IMR-90 (cell line): ENCODE data around the gene TANGO2. TPM values are rescaled to one million over a fixed set of nuclear protein-coding genes. Genes with fewer than 3 reads are reported as not detected.

Source experiments
- ATAC-seq: fragments of 200-7000 bp; cut with Tn5 transposase; 2 replicates; pipeline ENCODE4 v1.9.1; 2020; ENCODE audit warnings: low read depth, mild to moderate bottlenecking, moderate library complexity
- BruUV-seq: library from RNA; stranded (reverse); fragments of 400-500 nt; replicated peaks from 2 replicates; lab custom pipeline; 2021; lab: Mats Ljungman, UMichigan
- CTCF ChIA-PET: fragments of 300-600 bp; formaldehyde crosslinking; extraction: SDS; loops from one replicate; lab custom pipeline; 2021; ENCODE audit warnings: antibody characterized with exemption; lab: Yijun Ruan, JAX
- POLR2A ChIA-PET: fragments of 300-600 bp; sonication (Branson Sonifier 250); formaldehyde crosslinking; loops from one replicate; lab custom pipeline; 2022; ENCODE audit warnings: antibody characterized with exemption; ENCODE audit not compliant: unreplicated experiment; lab: Charles Lee
- DNase-seq: peaks from one replicate; pipeline ENCODE4 v3.0.0; 2013
- H2AFZ ChIP-seq: replicated peaks from 2 replicates; pipeline ENCODE3; 2013; ENCODE audit warnings: low read length, mild to moderate bottlenecking; ENCODE audit not compliant: poor library complexity
- H2AK5ac ChIP-seq: 2 replicates; pipeline ENCODE4 v1.6.1; 2013; ENCODE audit warnings: low read depth, low read length, inconsistent platforms
- H2AK9ac ChIP-seq: replicated peaks from 2 replicates; pipeline ENCODE3; 2013; ENCODE audit warnings: mild to moderate bottlenecking, low read depth, low read length, moderate library complexity; ENCODE audit not compliant: poor library complexity
- H2BK120ac ChIP-seq: 2 replicates; pipeline ENCODE4 v1.6.1; 2013; ENCODE audit warnings: low read depth, low read length, inconsistent platforms
- H2BK15ac ChIP-seq: 3 replicates; pipeline ENCODE4 v1.6.1; 2013; ENCODE audit warnings: low read depth, low read length, inconsistent platforms
- H2BK20ac ChIP-seq: 2 replicates; pipeline ENCODE4 v1.6.1; 2013; ENCODE audit warnings: low read depth, mild to moderate bottlenecking, inconsistent platforms, low read length, moderate library complexity
- H2BK5ac ChIP-seq: 2 replicates; pipeline ENCODE4 v1.6.1; 2013; ENCODE audit warnings: mild to moderate bottlenecking, low read depth, low read length, inconsistent platforms; ENCODE audit not compliant: poor library complexity, severe bottlenecking
- H3K14ac ChIP-seq: replicated peaks from 2 replicates; pipeline ENCODE4 v1.6.1; 2013; ENCODE audit warnings: low read depth, low read length, inconsistent platforms
- H3K18ac ChIP-seq: 2 replicates; pipeline ENCODE4 v1.6.1; 2013; ENCODE audit warnings: low read depth, low read length, control low read depth
- H3K23ac ChIP-seq: 2 replicates; pipeline ENCODE4 v1.6.1; 2013; ENCODE audit warnings: low read depth, low read length, inconsistent platforms
- H3K27ac ChIP-seq: 2 replicates; pipeline ENCODE4 v1.5.1; 2013; ENCODE audit warnings: mild to moderate bottlenecking, control low read depth, low read length; ENCODE audit not compliant: insufficient read depth
- H3K27me3 ChIP-seq: 2 replicates; pipeline ENCODE4 v1.6.1; 2013; ENCODE audit warnings: low read length; ENCODE audit not compliant: control insufficient read depth, insufficient read depth
- H3K36me3 ChIP-seq: 2 replicates; pipeline ENCODE4 v1.6.1; 2013; ENCODE audit warnings: low read length, mixed read lengths; ENCODE audit not compliant: control insufficient read depth, insufficient read depth
- H3K4ac ChIP-seq: 2 replicates; pipeline ENCODE4 v1.6.1; 2013; ENCODE audit warnings: low read depth, low read length, inconsistent platforms
- H3K4me1 ChIP-seq: 2 replicates; pipeline ENCODE4 v1.6.1; 2013; ENCODE audit warnings: low read length, mixed read lengths; ENCODE audit not compliant: control insufficient read depth, insufficient read depth
- H3K4me2 ChIP-seq: 2 replicates; pipeline ENCODE4 v1.6.1; 2013; ENCODE audit warnings: low read depth, mild to moderate bottlenecking, control low read depth, low read length, moderate library complexity
- H3K4me3 ChIP-seq: 2 replicates; pipeline ENCODE4 v1.5.1; 2013; ENCODE audit warnings: low read depth, mild to moderate bottlenecking, control low read depth, low read length, moderate library complexity; ENCODE audit not compliant: insufficient read depth
- H3K56ac ChIP-seq: 2 replicates; pipeline ENCODE4 v1.6.1; 2013; ENCODE audit warnings: low read length, inconsistent platforms; ENCODE audit not compliant: insufficient read depth; ENCODE audit errors: extremely low read depth
- H3K79me1 ChIP-seq, 2 experiments: 2 replicates each; pipeline ENCODE4 v1.6.1; 2013; ENCODE audit warnings: low read length in 2 of 2, inconsistent platforms in 1 of 2, low read depth in 1 of 2
- H3K9ac ChIP-seq: 2 replicates; pipeline ENCODE4 v1.6.1; 2013; ENCODE audit warnings: low read depth, low read length, control low read depth
- H3K9me1 ChIP-seq: 2 replicates; pipeline ENCODE4 v1.6.1; 2013; ENCODE audit warnings: low read length, inconsistent platforms; ENCODE audit not compliant: insufficient read depth
- H3K9me3 ChIP-seq: 2 replicates; pipeline ENCODE4 v1.6.1; 2013; ENCODE audit warnings: low read length; ENCODE audit not compliant: control insufficient read depth, insufficient read depth
- H4K20me1 ChIP-seq: 2 replicates; pipeline ENCODE4 v1.6.1; 2013; ENCODE audit warnings: low read length, inconsistent platforms; ENCODE audit not compliant: insufficient read depth
- H4K5ac ChIP-seq: 2 replicates; pipeline ENCODE4 v1.6.1; 2013; ENCODE audit warnings: mild to moderate bottlenecking, low read depth, low read length, control low read depth
- H4K8ac ChIP-seq, 2 experiments: 2 replicates each; pipeline ENCODE4 v1.6.1; 2013; ENCODE audit warnings: low read depth in 2 of 2, low read length in 2 of 2, control low read depth in 1 of 2, inconsistent platforms in 1 of 2
- H4K91ac ChIP-seq: 2 replicates; pipeline ENCODE4 v1.6.1; 2013; ENCODE audit warnings: low read depth, low read length, inconsistent platforms; ENCODE audit not compliant: insufficient read depth
- BHLHE40 ChIP-seq: fragments of 150-350 bp; IDR thresholded peaks from 2 replicates; pipeline ENCODE4 v1.6.1; 2016; ENCODE audit warnings: mild to moderate bottlenecking, low read depth, low read length
- CEBPB ChIP-seq: IDR thresholded peaks from 2 replicates; pipeline ENCODE4 v1.6.1; 2012; ENCODE audit warnings: low read depth, low read length, improper control_type of control experiment
- CHD1 ChIP-seq: IDR thresholded peaks from 2 replicates; pipeline ENCODE4 v1.6.1; 2012; ENCODE audit warnings: low read depth, low read length, improper control_type of control experiment
- ELK1 ChIP-seq: fragments of 150-350 bp; IDR thresholded peaks from 2 replicates; pipeline ENCODE4 v1.6.1; 2016; ENCODE audit warnings: low read depth, mild to moderate bottlenecking, low read length, moderate library complexity, borderline replicate concordance
- FOS ChIP-seq: fragments of 150-350 bp; IDR thresholded peaks from 2 replicates; pipeline ENCODE4 v1.6.1; 2016; ENCODE audit warnings: low read depth, low read length
- MAFK ChIP-seq: IDR thresholded peaks from 2 replicates; pipeline ENCODE4 v1.6.1; 2012; ENCODE audit warnings: low read depth, low read length, improper control_type of control experiment
- MAZ ChIP-seq: IDR thresholded peaks from 2 replicates; pipeline ENCODE4 v1.6.1; 2012; ENCODE audit warnings: low read depth, mild to moderate bottlenecking, low read length, improper control_type of control experiment, moderate library complexity, borderline replicate concordance
- MXI1 ChIP-seq: IDR thresholded peaks from 2 replicates; pipeline ENCODE4 v1.6.1; 2012; ENCODE audit warnings: low read depth, mild to moderate bottlenecking, low read length, moderate library complexity, borderline replicate concordance
- NFE2L2 ChIP-seq: fragments of 150-350 bp; IDR thresholded peaks from 2 replicates; pipeline ENCODE4 v1.6.1; 2016; ENCODE audit warnings: low read depth, mild to moderate bottlenecking, low read length
- POLR2A ChIP-seq: IDR thresholded peaks from 2 replicates; pipeline ENCODE4 v1.6.1; 2012; ENCODE audit warnings: mild to moderate bottlenecking, low read depth, low read length
- RCOR1 ChIP-seq: IDR thresholded peaks from 2 replicates; pipeline ENCODE4 v1.6.1; 2012; ENCODE audit warnings: mild to moderate bottlenecking, low read length, improper control_type of control experiment; ENCODE audit not compliant: insufficient replicate concordance
- SMC3 ChIP-seq: fragments of 150-350 bp; IDR thresholded peaks from 2 replicates; pipeline ENCODE4 v1.6.1; 2016; ENCODE audit warnings: low read depth, mild to moderate bottlenecking, antibody characterized with exemption, low read length, moderate library complexity
- USF2 ChIP-seq: fragments of 150-350 bp; IDR thresholded peaks from 2 replicates; pipeline ENCODE4 v1.6.1; 2017; ENCODE audit warnings: mild to moderate bottlenecking, antibody characterized with exemption, low read length, low read depth
- WGBS, 2 experiments: methylation state at CpG; one replicate each; pipeline versions ENCODE4 v1.1.5 to v1.1.7; 2013; ENCODE audit warnings: missing lambda C conversion rate in 2 of 2; ENCODE audit not compliant: insufficient read length in 1 of 2; ENCODE audit errors: extremely low coverage in 2 of 2; 5-methylcytosine and 5-hydroxymethylcytosine counted together
- dilution Hi-C: fragments of 300-500 bp; cut with HindIII; formaldehyde crosslinking; loops from one replicate; pipeline ENCODE4 v1.14.3; 2018; ENCODE audit warnings: low sequenced_read_pairs; ENCODE audit not compliant: unreplicated experiment
- in situ Hi-C: fragments of 300-500 bp; cut with MboI; formaldehyde crosslinking; loops from 3 replicates; pipeline ENCODE4 v1.14.3; 2019; ENCODE audit warnings: low sequenced_read_pairs, inconsistent platforms, mixed read lengths
- intact Hi-C: fragments of 100-400 bp; cut with micrococcal nuclease; formaldehyde crosslinking; loops from 2 replicates; pipeline ENCODE4 v1.10.0; 2022
- polyA plus RNA-seq, 3 experiments: library from polyadenylated mRNA; depleted of rRNA; stranded (reverse); fragments of >200 nt; gene quantifications; 2 replicates each; pipeline ENCODE4 v1.2.3, GENCODE V29; 2012; ENCODE audit warnings: low replicate concordance in 1 of 3
- total RNA-seq: library from RNA; depleted of rRNA; stranded (reverse); fragments of >200 nt; gene quantifications from 2 replicates; pipeline ENCODE4 v1.2.3, GENCODE V29; 2012

The TANGO2 gene
- total and polyA plus RNA-seq, 2 of the 4 experiments (the other 2 are of a cell fraction), result 45.1 to 75.1 TPM

- TF ChIP-seq CEBPB (no peak), CHD1 (0 out of 2 replicates have a peak, but pooled peaks have one; percentile 40), MAFK (no peak)
Observed at GRCh38 chr22:20080776-20081654, 60.1 kb downstream of the TANGO2 start (continued).

GRCh38 chr22:20083157-20083890, 62.4 kb downstream of the TANGO2 start:
- 93% methylated on average over 6 of the region's 10 CpGs; no CpG with 5 or more reads in 1 of the 2 experiments for WGBS, 2 experiments
- H2BK15ac ChIP-seq, result no peak overlapping the region
- no peak overlapping the region for H3K18ac ChIP-seq
- dilution Hi-C loops, result no loop called here
- in situ Hi-C loops, result no loop called here
- no peak for ATAC-seq
- intact Hi-C loops, result no loop called here
- peak overlapping the region; percentile 14; the same call in 1 of the 2 replicates for H3K27ac ChIP-seq
- no peak overlapping the region for H2BK120ac ChIP-seq
- H2AK5ac ChIP-seq, result 0 out of 2 replicates have a peak overlapping the region, but pooled peaks have one; percentile 7
- no peak overlapping the region for H2AK9ac ChIP-seq
- CTCF ChIA-PET, result no interaction called here
- no peak overlapping the region for H3K4ac ChIP-seq
- no peak overlapping the region for H3K23ac ChIP-seq
- H4K5ac ChIP-seq, result no peak overlapping the region
- no peak overlapping the region for H3K56ac ChIP-seq
- no peak for DNase-seq
- H4K91ac ChIP-seq, result no peak overlapping the region
- POLR2A ChIA-PET, result no interaction called here
- peaks cover 31% of the 10 kb centered on the region for H3K9me1 ChIP-seq
- no peak overlapping the region for H2BK5ac ChIP-seq
- H2BK20ac ChIP-seq, result no peak overlapping the region
- peaks cover 68% of the 10 kb centered on the region for H4K20me1 ChIP-seq
- H3K9ac ChIP-seq, result no peak overlapping the region
- peaks cover 19% of the 10 kb centered on the region for H3K4me1 ChIP-seq
- H2AFZ ChIP-seq, result no peak overlapping the region
- H3K4me2 ChIP-seq, result no peak overlapping the region
- H3K36me3 ChIP-seq, result peaks cover 27% of the 10 kb centered on the region
- peaks cover 9 to 65% of the 10 kb centered on the region in 2 experiments for H3K79me1 ChIP-seq
- no peak overlapping the region for H3K4me3 ChIP-seq
- no TSS peak for BruUV-seq
- H4K8ac ChIP-seq, result no peak overlapping the region
- H3K27me3 ChIP-seq, result no peaks in the 10 kb centered on the region
- H3K14ac ChIP-seq, result no peak overlapping the region
- H3K9me3 ChIP-seq, result no peaks in the 10 kb centered on the region
- TF ChIP-seq FOS, result no peak
- TF ChIP-seq RCOR1, result no peak
- no peak for TF ChIP-seq BHLHE40
- TF ChIP-seq MAFK, result no peak
- no peak for TF ChIP-seq USF2
- no peak for TF ChIP-seq CEBPB
- no peak for TF ChIP-seq POLR2A
- no peak for TF ChIP-seq NFE2L2
- no peak for TF ChIP-seq SMC3
- TF ChIP-seq ELK1, result no peak
- no peak for TF ChIP-seq MXI1
- TF ChIP-seq MAZ, result no peak
